ENCODE measurements around the gene OSTN.
A peak's percentile ranks its signal among the peaks of the same experiment; 100 is the strongest.
"Not testable (repeated sequence)": the region's sequence is repeated elsewhere in the genome, so short reads cannot be mapped to it uniquely, and the experiment has no call there.

The OSTN gene

DNA sequence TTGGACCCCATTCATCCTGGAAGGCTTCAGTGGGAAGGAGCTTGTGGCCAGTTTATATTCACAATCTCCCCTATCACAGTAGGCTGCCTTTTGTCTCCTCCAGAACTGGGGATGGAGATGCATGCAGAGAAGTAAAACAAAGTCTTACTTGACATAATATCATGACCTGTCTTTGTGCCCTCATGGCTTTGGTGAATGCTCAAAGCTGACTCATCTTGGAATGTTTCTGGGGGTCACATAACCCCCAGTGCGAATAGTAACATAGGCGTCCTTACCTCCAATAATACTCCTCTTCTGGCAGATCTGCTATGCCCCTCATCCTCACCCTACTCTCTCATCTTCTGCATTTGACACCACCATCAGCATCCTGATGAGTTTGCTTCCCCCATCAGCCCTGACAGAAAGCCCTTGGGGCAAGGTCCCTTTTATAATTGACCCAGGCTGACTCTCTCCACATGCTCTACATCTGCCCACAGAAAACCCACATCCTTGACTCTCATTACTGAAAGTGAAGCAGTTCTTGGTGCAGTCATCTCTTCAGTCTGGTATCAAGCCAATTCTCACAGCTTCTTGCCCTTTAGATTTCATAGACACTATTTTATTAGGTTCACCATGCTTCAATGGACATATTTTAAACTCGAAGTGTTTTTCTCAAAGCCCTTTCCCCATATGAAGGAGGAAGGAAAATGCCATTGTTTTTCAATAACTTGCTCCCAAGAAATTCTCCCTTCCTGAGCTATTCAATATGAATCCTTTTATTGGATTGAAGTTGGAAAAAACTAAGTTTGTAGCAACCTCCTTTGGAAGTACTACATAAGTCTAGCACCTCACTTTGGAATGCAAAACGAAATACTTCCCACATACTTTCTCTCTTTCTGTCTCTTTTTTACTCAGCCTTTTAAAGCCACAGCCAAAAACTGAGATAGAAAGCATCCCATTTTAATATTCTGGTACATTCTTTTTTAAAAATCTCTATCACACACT is 36.6 kb downstream of the OSTN start:
- peak; percentile 26 for DNase-seq (ENCODE audit: low spot score)

DNA sequence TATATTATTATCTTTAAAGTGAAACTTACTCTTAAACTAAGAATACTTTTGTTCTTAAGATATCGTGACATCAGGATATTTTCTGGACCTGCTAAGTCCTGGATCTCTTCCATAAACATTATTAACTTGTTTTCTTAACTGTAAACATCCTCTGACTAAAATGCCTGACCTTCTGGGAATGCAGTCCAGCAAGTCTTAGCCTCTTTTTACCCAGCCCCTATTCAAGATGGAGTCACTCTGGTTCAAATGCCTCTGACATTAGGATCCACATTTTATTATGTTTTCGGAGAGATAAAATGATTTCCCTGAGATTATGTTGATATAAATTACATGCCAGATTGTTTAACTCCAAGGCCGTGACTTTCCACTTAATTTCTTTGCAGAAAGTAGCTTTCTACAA is 37.6 kb downstream of the OSTN start:
- peak; percentile 22 for DNase-seq (ENCODE audit: low spot score)

DNA sequence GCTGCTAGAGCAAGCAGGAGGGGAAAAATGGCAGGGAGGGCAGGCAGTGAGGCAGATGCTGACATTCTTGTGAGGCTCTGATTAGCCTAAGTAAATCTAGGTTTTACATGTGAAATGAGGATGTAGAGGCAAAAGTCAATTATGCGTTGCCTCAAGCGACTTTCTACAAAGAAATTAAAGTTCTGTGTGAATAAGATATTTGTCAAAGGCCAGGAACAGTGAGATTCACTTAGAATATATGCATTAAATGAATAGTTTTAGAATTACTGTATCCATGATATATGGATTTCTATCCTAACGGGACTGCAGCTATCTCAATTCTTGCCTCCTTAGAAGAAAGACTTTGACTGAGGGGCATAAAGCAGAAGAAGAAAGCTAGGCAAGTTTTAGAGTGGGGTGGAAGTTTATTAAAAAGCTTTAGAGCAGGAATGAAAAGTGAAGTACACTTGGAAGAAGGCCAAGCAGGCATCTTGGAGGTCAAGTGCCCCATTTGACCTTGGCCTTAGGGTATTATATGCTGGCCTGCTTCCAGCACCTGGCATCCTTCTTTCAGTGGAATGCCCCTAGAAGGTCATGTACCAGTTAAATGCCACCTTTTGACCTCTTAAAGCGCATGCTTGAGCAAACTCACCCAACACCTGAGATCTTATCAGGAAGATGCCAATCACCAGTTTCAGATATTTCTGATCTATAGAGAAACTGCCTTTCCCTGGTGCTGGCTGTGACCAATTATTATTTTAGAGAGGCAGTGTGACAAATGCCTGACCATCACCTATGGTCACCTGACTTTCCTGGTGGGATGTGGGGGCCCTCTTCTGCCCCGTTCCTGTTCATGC is 38.2 kb downstream of the OSTN start:
- DNase-seq (ENCODE audit: low spot score), result no peak

DNA sequence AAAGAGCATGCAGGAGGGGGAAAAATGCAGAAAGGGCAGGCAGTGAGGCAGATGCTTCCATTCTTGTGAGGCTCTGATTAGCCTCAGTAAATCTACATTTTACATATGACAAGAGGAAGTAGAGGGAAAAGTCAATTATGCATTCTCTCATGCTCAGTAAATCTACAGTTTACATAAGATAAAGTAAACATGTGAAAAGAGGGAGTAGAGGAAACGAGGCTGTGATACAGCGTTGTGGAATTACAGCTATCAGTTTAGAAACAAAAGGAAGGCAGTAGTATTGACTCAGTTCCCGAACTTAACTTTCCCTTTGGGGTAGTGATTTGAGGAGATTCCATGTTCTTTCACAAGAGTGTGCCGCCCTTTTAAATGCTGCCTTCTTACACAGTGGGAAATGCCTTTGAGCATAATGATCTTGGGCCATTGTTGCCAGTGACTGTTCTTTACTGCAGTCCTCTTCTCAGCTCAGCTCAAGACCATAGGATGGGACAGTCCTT is 39.3 kb downstream of the OSTN start:
- peak; percentile 5 for DNase-seq (ENCODE audit: low spot score)

DNA sequence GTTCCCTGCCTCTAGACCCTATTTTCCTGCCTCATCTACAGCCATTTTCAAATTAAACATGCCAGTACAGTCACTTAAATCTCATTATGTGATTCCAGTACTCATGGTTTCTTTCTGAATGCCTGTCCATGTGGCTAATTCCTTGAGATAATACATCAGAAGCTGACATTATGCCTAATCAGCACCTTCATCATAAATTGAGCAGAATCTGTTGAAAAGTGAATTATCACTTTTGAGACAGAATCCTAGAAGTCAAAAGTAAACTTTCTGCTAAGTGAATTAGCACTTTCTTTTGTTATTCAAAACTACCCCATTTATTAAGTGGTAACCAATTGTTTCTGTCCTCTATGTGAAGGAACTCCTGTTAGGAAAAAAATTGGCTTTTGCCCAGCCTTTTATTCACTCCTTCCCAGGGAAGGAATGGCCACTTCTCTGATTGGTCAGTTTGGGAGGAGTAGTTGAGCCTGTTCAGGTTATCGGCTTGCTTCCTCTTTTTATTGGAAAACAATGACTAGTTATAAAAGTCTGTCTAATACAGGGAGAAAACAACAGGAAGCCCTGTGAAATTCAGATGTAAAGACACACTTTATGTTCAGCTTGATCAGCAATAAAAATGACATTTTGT is 40.5 kb downstream of the OSTN start:
- DNase-seq (ENCODE audit: low spot score), result no peak

DNA sequence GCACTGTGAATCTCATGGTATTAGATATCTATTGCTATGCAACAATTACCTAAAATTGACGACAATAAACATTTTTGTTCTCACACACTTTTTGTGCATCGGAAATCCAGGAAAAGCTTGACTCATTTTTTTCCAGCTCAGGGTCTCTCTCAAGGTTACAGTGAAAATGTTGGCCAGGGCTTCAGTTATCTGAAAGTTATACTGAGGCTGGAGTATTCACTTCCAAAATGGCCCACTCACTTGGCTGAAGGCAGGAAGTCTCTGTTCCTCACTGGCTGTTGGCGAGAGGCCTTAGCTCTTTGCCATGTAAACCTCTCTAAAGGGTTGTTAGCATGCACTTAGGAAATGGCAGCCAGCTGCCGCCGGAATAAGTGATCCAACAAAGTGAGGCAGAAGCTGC is 41.4 kb downstream of the OSTN start:
- no peak for DNase-seq (ENCODE audit: low spot score)

DNA sequence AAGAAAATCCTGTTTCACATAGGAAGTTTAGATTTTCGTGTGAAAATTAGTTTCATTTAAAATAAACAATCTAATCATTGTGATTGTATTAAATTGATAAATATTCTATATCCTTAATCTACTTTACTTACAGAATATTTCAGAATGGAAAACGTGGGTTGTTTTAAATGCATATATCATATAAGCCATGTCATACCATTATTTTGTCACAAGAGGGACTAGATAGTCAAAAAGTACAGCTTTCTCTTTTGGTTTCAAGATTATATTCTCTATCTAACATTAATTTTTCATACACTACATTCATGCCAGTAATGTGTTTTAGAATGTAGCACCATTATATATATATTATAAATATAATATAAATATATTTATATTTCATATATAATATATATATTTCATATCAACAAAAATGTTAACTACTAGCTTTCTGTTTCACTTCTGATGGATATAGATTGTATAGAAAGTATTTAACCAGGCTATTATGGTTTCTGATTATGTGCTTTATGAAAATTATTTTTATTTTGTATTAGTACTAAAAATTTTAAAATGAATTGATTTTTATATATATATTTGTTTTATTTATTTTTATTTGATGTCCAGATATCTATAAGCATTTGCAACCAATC is 45.3 kb downstream of the OSTN start:
- DNase-seq (ENCODE audit: low spot score), result no peak

DNA sequence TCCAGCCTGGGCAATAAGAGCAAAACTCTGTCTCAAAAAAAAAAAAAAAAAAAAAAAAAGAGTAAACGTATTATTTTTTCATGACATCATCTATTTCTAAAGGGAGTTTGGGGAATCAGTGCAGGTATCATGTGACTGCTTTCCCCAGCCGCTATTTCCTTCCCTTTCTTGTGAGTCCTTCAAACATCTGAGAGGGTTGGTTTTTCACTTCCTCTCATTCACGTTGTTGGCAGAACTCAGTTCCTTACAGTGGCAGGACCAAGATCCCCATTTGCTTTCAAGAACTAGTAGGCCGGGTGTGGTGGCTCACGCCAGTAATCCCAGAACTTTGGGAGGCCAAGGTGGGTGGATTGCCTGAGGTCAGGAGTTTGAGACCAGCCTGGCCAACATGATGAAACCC is 47.0 kb downstream of the OSTN start:
- not testable (repeated sequence) for DNase-seq (ENCODE audit: low spot score)

DNA sequence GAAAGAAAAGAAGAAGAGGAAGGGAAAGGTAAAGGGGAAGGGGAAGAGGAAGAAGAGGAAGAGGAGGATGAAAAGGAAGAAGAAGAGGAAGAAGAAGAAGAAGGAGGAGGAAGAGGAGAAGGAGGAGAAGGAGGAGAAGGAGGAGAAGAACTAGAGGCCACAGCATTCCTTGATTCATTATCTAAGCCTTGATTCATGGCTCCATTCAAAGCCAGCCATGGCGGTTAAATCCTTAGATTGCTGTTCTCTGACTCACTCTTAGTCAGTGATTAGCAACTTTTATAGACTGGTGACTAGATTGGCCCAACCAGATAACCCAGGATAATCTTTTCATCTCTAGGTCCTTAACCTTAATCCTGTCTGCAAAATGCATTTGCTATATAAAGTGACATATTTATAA is 47.6 kb downstream of the OSTN start:
- peak; percentile 54 for DNase-seq (ENCODE audit: low spot score)

DNA sequence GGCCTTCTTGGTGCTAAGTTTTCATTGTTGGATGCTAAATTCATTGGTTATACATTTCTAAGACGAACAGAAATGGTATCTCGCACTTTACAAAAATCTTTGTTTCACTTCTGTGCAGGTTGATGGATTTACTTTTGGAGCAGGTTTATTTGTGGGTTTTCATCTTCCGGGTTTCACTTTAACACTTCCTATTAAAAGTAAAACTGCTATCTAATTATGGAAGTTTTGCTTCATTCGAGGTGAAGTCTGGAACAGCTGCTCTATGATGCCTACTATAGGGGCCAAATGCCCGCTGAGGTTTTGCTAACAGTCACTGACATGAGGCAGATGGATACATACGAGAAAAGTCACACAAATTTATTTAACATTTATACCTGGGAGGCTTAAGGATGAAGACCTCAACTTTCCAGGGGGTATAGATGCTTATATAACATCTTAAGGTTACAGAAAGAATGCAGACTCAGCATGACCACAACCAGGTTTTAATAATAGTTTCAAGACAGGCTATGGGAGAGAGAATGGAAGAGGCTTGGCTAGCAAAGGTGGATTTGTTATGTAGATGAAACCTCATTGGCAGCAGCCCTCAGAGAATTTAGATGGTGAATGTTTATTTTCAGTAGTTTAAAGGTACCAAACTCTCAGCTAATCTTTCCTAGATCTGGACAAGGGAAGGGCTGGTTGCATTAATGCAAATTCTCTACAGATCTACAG is 54.2 kb downstream of the OSTN start:
- DNase-seq (ENCODE audit: low spot score), result no peak

DNA sequence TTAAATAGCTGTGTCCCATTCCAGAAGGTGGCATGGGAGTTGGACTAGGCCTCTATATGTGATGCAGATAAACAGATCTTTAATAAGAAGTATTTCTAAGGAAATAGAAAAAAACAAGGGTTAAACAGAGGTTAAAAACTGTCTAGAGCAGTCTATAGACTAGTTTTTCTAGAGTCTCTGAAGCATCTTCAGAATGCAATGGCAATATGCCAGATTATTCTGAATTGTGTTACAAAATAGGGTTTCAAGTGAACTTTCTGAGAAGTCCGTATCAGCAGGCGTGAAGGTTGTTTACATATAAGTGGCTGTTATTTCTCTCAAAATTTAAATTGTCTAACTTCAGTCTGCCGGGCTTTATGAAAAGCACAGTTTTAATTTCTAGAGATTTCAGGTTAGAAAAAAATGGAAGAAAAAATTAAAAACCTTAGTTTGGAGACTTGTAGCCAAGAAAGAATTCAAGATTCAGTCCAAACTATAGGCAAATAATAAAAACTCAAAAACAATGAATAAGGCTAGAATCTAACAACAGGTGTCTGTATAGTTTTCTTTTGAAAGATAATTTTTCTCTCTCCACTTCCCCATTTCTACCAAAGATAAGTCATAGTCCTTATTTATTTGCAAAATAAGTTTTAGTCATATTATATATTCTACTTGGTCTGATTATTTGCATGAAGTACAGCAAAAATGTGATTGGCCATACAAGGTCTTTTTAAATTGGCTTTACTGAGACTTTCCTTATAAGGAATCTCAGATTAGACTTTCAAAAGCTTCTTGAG is 55.2 kb downstream of the OSTN start:
- DNase-seq (ENCODE audit: low spot score), result no peak

DNA sequence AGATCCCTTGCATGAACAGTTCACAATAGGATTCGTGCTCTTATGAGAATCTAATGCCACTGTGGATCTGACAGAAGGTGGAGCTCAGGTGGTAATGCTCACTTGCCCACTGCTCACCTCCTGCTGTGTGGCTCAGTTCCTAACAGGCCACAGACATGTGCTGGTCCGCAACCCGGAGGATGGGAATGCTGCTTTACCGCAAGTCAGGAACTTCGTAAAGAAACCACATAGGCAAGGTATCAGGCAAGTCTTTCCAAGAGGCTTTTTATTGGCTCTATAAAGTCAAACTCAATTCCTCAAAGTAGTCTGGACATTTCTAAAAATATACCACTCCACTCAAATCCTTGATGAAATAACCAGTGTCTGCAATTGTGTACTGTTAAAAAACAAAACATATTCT is 56.1 kb downstream of the OSTN start:
- DNase-seq (ENCODE audit: low spot score), result no peak

DNA sequence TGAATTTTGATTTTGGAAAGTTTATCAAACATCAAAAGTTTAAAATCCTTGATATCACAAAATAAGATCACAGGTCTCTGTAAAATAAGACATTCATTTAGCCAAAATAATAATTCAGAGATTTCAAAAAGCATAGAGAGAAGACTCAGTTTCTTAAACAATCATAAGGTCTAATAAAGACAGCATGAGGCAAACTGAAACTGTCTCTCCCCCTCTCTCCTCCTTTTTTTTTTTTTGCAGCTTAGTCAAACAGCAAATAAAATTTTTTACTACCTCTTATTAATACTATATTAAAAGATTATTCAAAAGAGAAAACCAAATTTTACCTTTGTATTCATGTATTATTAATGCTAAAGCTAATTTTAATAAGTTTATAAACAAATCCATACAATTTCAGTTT is 57.4 kb downstream of the OSTN start:
- no peak for DNase-seq (ENCODE audit: low spot score)

DNA sequence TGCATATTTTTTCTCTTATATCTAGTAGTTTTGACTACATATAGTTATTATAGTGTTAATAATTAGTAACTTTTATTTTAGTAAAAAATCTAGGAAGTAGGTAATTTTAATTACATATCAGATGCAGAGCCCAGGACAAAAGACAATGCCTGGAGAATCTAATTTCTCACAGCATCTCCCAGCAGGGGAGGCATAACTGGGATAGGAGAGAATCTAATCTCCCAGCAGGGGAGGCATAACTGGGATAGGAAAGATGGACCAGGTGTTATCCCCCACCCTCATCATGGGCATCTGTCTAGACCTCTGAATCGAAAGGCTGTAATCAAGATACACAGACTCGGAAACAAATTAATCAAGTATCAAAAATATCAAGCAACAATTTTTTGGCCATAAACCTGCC is 58.2 kb downstream of the OSTN start:
- DNase-seq (ENCODE audit: low spot score), result no peak

DNA sequence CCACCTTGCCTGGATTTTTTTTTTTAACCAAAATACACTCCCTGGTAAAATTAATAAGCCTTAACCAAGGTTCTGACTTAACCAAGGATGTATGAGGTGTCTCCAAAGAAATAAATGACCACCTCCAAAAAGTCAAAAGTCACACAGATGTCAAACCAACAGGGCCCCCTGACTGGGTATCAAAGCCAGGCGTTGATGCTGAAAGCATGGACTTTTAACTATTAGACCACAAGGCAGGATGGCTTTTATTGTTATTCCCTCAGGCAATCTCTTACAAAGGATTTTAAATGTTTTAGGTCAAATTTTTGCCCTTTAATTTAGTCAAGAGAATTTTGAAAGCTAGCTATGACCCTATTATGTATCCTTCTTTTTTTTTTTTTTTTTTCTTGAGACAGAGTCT is 60.4 kb downstream of the OSTN start:
- DNase-seq (ENCODE audit: low spot score), result no peak

DNA sequence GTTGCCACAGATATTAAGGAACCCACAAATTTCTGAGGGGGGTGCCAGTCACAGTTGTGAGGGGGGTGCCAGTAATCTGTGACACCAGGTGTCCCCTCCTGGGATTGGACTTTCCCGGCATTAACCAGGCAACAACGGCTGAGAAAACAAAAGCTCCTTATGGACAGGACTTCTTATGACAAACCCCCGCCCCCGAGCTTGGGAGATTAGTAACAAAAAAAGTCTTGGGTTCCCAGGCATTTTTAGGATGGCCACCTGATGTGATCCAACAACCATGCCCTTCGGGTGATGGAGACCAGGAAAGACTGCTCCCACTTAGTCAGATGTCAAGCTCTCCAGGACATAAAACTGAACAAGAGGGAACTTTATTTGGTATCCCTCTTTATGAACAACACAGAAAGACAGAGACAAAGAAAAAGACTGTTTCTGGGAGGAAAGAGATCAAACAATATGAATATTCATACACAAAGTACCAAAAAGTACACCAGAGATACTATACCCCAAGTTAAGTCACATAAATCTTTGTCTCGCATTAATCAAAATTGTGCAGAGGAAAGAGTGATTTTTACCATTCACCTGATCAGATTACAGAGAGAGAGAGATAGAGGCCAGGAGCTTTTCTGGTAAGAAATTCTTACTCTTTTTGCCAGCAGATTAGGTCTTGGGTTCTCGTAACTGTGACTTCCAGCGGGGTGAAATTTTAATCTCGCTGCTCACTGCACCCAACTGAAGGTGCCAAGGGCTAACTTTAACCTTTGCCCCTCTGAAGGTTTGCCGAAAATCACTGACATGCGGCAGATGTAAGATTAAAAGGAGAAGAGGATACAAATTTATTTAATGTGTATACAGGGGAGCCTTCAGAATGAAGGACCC is 61.6 kb downstream of the OSTN start:
- DNase-seq (ENCODE audit: low spot score), result no peak

DNA sequence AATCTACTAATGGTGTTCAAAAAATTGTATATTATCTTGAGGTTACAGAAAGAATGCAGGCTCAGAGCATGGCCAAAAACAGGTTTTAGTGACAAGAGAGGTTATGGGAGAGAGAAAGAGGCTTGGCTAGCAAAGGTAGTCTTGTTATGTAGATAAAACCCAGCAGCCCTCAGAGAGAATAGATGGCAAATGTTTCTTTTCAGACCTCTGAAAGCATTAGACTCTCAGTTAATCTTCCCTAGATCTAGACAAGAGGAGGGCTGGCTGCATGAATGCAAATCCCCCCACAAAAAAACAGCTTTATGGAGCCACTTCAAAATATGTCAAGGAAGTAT is 62.2 kb downstream of the OSTN start:
- no peak for DNase-seq (ENCODE audit: low spot score)

DNA sequence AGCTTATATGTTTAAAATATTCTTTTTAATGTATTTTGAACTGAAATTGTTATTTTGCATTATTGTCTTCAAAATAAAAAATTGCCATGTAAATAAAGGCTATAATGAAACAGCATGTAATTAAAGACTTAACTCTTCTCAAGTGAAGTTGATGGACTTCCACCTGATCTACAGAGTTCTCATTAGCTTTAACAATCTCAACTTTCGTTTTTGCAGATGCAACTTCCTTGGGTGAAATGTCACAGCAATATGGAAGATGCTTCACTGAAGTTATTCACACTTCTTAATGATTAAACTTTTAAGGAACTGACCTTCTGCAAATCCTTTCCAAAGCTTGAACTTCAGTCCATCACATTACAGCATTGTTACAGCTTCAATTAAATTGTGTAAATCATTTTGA is 63.6 kb downstream of the OSTN start:
- no peak for DNase-seq (ENCODE audit: low spot score)

DNA sequence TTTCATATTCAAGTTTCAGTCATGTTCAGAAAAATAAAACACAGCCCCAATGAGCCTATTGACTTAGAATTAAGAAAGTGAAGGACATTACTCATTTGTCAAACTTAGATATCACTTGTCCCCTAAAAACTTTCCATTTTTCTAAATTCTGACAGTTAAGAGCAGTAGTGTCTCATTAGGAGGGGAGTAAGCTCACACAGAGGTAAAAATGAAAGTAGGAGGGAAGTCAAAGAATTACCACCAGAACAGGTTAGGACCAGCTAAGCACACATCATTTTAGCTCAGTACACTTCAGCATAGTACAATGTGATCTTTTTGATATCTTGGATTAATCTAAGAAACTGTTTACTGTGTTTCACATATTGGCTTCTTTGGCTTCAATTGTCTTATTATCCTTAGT is 64.3 kb downstream of the OSTN start:
- DNase-seq (ENCODE audit: low spot score), result no peak

DNA sequence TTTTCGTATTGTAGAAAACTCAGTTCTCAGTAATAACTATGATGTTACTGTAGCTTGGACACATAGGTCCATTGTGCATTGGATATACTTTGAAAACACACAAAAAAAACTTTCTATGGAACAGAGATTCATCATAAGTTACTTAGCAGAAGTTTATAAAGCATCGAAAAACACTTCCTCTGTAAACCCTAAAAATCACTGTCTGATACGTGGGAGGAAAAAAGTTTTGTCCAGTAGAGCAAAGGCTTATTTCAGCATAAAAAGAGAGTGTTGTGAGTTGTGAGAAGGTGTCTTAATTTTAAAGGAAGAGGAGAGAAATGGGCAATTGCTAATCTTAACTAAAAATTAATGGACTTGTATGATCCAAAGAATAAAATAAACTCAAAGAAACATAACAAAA is 64.8 kb downstream of the OSTN start:
- no peak for DNase-seq (ENCODE audit: low spot score)
